HT-29 (cell line): ENCODE results near the gene TRIM67. TPM values are rescaled to one million over a fixed set of nuclear protein-coding genes. Genes with fewer than 3 reads are reported as not detected.

Experiments used
- DNase-seq: peaks from one replicate; pipeline ENCODE4 v3.0.0-alpha.2; 2015; ENCODE audit warnings: low spot score
- total RNA-seq: library from RNA; depleted of rRNA; stranded (reverse); fragments of >200 nt; shearing (Covaris generic); gene quantifications from 2 replicates; pipeline ENCODE4 v1.2.3, GENCODE V29; 2014

Gene TRIM67
- total RNA-seq, 1 experiment from 2014 or later: 0.03 TPM

GRCh38 chr1:231183639-231184590 is 22.1 kb downstream of the TRIM67 start:
- DNase-seq: no peak

DNA sequence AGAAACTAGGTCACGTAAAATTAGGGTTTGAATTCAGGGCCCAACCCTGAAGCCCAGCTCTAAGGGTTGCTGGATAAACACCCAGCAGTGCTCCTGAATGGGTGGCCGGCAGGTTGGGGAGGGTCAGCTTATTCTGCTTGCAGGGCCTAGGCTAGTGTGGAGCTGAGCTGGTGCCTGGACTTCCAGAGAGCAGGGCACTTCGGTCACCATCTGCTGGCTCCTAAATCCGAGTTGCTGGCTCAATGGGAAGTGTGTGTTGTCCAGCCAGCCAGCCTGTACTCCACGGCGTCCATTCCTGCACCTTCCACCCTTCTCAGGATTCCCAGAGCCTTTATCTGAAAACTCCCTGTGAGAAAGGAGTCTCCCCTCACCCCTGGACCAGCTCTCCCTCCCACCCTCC is 23.0 kb downstream of the TRIM67 start:
- no peak for DNase-seq

DNA sequence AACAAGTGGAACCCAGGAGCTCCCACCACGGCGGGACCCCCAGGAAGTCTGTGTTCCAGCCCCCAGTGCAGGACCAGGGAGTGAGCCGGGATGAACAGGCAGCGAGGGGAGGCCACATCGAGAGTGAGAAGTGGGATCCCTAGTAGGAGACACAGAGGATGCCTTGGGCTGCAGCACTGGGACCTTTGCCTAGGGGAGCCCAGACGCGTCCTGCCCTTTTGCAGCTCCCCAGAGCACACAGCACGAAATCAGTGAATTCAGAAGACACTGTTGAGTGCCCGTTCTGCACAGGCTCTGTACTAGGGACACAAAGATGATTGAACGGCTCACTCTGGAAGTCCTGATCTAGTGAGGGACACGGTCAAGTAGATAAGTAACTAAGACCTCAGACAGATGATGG is 23.5 kb downstream of the TRIM67 start:
- DNase-seq: no peak

DNA sequence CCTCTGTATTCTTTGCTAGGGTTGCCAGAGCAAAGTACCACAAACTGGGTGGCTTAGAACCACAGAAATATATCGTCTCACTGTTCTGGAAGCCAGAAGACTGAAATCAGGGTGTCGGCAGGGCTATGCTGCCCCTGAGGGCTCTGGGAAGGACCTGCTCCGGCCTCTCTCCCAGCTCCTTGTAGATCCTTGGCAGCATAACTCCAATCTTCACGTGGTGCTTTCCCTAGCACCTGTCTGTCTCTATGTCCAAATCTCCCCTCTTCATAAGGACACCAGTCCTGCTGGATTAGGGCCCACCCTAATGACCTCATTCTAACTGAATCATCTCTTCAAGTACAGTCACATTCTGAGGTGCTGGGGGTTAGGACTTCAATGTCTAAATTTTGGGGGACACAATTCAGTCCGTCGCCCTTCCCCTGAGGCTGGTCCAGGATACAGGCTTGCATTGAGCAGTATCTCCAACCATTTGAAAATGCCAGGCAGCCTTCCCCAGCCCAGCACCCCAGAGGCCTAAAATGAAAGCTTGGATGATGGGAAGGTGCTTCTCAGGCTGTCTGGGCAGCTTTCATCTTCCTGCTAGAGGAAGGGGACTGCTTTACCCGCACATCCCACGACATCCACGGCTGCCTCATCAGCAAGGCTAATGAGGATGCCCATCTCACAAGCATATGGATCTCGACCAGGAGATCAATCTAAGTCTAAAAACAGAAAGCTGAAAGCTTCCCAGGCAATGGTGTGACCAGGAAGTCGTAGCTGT is 24.7 kb downstream of the TRIM67 start:
- DNase-seq: no peak

- no peak for DNase-seq
Measured at GRCh38 chr1:231187571-231187970, 25.7 kb downstream of the TRIM67 start.

- no peak for DNase-seq
Measured at GRCh38 chr1:231188072-231188471, 26.2 kb downstream of the TRIM67 start.

- DNase-seq: no peak
Measured at GRCh38 chr1:231188768-231189167, 26.9 kb downstream of the TRIM67 start.

DNA sequence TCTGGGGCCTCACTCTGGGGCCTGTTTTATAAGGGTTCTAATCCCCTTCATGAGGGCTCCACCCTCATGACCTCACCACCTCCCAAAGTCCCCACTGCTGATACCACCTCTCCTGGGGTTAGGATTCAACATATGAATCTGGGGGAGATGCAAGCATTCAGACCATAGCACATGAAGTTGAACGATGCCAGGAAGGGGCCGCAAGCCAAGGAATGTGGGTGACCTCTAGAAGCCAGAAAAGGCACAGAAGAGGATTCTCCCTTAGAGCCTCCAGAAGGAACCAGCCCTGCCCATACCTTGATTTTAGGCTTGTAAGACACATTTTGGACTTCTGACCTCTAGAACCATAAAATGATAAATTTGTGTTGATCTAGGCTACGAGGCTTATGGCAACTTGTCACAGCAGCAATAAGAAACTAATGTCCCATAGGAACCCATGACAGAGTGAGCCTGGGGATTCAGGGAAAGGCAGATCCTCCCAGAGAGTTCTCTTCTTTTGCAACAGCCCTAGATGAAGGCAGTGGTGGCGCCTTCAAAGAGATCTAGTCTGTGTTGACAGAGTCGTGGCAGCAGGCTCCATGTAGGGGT is 27.9 kb downstream of the TRIM67 start:
- DNase-seq: no peak

GRCh38 chr1:231190456-231190855 is 28.6 kb downstream of the TRIM67 start:
- DNase-seq: no peak

DNA sequence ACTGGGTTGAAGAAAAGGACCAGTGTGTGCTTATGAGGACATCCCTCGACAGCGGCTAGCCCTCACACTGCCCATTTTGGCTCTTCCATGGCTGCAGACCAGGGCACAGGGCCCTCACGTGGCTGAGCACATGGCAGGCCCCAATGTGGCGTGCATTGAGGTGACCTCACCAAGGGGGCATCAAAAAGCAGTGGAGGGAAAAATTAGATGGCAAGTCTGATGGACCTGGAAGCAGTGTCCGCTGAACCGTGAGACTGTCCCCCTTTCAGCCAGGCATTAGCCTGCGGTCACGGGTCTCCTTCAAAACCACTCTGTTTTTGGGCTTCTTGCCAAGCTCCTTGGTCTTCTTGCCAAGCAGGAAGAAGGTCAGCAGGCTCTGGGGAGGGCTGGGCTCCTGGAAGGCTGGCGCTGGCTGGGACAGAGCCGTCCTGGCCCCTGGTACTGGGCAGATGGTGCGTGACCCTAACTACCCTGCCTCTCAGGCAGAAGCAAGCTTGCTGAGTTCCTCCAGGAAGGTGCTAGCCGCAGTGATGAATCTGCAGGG is 30.8 kb downstream of the TRIM67 start:
- peak; percentile 67 for DNase-seq

DNA sequence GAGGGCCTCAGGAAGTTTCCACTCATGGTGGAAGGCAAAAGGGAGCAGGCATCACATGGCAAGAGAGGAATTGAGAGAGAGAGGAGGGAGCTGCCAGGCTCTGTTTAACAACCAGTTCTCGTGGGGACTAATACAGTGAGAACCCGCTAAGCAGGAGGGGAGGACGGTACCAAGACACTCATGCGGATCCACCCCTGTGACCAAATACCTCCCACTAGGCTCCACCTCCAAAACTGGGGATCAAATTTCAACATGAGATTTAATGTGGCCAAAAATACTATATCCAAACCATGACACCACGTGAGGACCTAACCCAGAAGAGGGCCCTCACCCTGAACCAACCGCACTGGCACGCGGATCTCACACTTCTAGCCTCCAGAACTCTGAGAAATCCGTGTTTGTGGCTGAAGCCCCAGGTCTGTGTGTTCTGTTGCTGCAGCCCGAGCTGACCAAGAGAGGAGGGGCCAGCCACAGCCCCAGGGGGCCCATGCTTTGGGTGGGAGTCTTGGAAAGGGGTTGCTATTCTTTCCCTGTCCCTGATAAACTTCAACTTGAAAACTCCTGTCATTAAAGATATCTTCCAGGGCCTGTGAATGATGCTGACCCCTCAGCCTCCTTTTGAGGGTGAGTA is 32.0 kb downstream of the TRIM67 start:
- no peak for DNase-seq

DNA sequence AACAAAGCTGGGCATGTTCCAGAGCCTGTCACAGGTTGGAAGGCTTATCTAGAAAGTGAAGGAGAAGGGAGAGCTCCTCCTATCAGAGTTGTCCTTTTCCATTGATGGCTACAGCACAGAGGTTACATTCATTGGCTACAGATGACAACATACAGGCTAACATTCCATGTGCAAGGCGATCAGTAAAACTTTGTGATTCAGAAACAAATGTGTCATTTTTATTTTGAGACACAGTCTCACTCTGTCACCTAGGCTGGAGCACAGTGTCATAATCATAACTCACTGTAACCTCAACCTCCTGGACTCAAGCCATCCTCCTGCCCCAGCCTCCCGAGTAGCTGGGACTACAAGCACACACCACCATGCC is 32.6 kb downstream of the TRIM67 start:
- DNase-seq: no peak

- DNase-seq: peak; percentile 16
Measured at GRCh38 chr1:231194843-231195516, 33.1 kb downstream of the TRIM67 start.

GRCh38 chr1:231196307-231196706 is 34.4 kb downstream of the TRIM67 start:
- DNase-seq: no peak

DNA sequence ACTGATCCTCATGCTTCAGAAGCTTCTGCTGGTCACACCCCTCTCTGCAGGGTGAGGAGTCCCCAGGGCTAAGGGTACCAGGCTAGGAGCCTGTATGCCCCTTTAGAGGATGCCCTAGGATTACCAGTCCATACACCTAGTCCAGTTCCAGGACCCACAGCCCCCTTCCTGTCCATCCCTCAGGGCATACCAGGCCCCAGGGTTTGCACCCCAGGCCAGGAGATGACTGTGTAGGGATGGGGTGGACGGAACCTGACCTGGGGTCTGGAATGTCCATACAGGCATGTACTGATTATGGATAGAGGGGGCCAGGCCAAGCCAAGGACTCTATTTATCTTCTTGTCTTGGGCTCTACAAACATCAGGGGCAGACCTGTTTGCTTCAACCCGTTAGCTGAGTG is 34.9 kb downstream of the TRIM67 start:
- DNase-seq: no peak

- DNase-seq: no peak
Measured at GRCh38 chr1:231199868-231200267, 38.0 kb downstream of the TRIM67 start.

DNA sequence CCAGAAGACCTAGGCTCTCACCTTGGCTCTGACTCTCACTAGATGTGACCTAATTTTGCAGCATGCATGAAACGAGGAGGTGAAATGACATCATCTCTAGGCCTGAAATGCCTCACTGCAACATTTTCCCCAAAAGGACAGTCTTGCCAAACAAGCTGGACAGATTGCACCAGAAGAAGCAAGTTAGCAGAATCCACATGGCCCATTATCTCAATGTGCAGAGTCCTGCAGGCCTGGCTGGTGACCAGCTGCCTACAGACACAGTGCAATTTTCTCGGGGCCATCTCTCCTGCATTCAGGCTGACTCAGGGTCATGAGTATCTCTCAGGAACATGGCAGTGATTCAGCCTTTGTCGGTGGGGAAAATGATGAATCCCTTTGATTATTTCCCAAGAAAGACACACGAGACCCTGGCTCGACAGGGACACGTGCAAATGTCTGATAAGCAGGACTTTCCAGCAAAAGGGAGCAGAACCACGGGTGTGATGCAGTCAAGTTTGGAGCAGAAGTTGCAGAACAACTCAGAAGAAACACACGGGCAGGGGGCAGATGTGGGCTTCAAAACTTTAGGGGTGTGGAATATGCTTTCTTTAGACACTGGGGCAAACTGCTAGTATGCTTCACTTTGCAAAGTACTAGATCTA is 38.7 kb downstream of the TRIM67 start:
- no peak for DNase-seq

DNA sequence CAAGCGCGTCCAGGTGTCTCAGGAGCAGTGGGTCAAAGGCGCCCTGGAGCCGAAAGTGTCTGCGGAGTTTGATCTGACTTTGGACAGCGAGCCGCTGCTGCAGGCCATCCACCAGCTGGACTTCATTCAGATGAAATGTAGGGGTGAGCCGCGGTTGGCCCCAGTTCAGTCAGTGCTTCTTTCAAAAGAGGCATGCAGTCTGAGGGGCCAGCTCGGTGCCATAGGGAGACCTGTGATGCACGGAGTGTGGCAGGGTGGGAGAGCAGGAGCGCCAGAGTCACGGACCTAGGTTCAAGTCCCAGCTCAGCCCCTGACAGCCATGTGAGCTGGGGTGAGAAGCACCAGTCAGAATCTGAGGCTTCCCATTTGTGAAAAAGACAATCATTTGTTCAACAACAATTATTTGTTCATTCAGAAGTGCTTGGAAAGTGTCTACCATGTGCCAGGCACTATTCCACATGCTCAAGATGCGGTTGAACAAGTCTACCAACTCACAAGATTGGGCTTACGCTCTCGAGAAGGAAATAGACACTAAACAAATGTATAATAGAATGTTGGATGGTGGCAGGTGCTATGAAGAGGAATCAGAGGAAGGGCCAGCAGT is 39.6 kb downstream of the TRIM67 start:
- no peak for DNase-seq

GRCh38 chr1:231201979-231202633 is 40.2 kb downstream of the TRIM67 start:
- no peak for DNase-seq
